ENCODE data around the gene CYTIP.
"Not testable (repeated sequence)": the region's sequence is repeated elsewhere in the genome, so short reads cannot be mapped to it uniquely, and the experiment has no call there.

Gene CYTIP

DNA sequence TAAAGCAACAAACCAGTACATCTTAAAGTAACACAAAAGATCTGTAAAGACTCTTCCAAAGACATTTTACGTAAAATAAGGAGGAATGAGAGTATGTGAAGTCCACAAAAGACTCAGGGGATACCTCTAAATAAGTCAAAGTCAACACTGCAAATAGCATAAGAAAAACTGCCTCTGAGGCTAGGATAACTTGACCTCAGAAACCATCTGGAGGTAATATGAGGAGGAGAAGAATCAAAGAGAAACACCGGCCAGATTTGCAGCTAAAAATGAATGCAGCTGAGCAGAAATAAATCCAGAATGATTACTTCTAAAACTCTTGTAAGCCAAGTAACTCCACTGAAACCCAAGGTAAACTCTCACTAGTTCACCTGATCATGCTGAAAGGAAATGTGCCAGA is 66.0 kb downstream of the CYTIP start:
- H3K9me3 ChIP-seq (ENCODE audit: low read length), result peaks cover 14% of the 10 kb centered on the region
- no peak overlapping the region for H3K9ac ChIP-seq (ENCODE audit: low read length)
- no peaks in the 10 kb centered on the region for H3K79me2 ChIP-seq (ENCODE audit: insufficient read depth, low read length)
- H3K36me3 ChIP-seq (ENCODE audit: insufficient read depth, low read length), result no peaks in the 10 kb centered on the region
- H4K20me1 ChIP-seq (ENCODE audit: insufficient read depth, low read length), result no peaks in the 10 kb centered on the region
- no peak overlapping the region for H3K4me3 ChIP-seq (ENCODE audit: low read depth, low read length, poor library complexity, severe bottlenecking)
- no peak overlapping the region for H2AFZ ChIP-seq (ENCODE audit: low read length)
- H3K27me3 ChIP-seq (ENCODE audit: insufficient read depth, low read length), result no peaks in the 10 kb centered on the region
- H3K27ac ChIP-seq (ENCODE audit: low read depth, low read length, poor library complexity, severe bottlenecking), result no peak overlapping the region
- H3K9me2 ChIP-seq (ENCODE audit: low read depth, low read length), result no peaks in the 10 kb centered on the region
- no peak overlapping the region for H3K4me2 ChIP-seq (ENCODE audit: low read length)
- H3F3A ChIP-seq (ENCODE audit: insufficient read depth, low read length), result no peaks in the 10 kb centered on the region
- no peak for TF ChIP-seq EZH2 (IDR thresholded peaks at IDR 0.05; ENCODE audit: borderline replicate concordance, low read length)
- TF ChIP-seq, protein P1, sequence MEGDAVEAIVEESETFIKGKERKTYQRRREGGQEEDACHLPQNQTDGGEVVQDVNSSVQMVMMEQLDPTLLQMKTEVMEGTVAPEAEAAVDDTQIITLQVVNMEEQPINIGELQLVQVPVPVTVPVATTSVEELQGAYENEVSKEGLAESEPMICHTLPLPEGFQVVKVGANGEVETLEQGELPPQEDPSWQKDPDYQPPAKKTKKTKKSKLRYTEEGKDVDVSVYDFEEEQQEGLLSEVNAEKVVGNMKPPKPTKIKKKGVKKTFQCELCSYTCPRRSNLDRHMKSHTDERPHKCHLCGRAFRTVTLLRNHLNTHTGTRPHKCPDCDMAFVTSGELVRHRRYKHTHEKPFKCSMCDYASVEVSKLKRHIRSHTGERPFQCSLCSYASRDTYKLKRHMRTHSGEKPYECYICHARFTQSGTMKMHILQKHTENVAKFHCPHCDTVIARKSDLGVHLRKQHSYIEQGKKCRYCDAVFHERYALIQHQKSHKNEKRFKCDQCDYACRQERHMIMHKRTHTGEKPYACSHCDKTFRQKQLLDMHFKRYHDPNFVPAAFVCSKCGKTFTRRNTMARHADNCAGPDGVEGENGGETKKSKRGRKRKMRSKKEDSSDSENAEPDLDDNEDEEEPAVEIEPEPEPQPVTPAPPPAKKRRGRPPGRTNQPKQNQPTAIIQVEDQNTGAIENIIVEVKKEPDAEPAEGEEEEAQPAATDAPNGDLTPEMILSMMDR (IDR thresholded peaks at IDR 0.05; ENCODE audit: low read length), result no peak
- no peaks in the 10 kb centered on the region for H3K4me1 ChIP-seq (ENCODE audit: insufficient read depth, low read length, severe bottlenecking)

DNA sequence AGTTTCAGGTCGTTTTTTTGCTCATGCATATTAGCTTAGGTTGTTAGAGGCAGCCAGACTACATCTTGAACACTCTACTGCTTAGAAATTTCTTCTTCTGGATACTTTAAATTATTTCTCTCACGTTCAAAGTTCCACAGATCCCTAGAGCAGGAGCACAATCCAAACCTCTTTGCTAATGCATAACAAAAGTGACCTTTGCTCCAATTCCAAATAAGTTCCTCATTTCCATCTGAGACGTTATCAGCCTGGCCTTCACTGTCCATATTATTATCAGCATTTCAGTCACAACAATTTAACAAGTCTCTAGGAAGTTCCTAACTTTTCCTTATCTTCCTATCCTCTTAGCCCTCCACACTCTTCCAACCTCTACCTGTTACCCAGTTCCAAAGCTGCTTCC is 67.8 kb downstream of the CYTIP start:
- Histone ChIP-seq H3K4me1 (ENCODE audit: insufficient read depth, low read length, severe bottlenecking) (no peaks in the 10 kb centered on the region), H3K27me3 (ENCODE audit: insufficient read depth, low read length) (no peaks in the 10 kb centered on the region), H3K36me3 (ENCODE audit: insufficient read depth, low read length) (no peaks in the 10 kb centered on the region), H3K4me2 (ENCODE audit: low read length) (no peak overlapping the region), H4K20me1 (ENCODE audit: insufficient read depth, low read length) (no peaks in the 10 kb centered on the region), H2AFZ (ENCODE audit: low read length) (no peak overlapping the region), H3F3A (ENCODE audit: insufficient read depth, low read length) (no peaks in the 10 kb centered on the region), H3K9me3 (ENCODE audit: low read length) (peaks cover 14% of the 10 kb centered on the region), H3K79me2 (ENCODE audit: insufficient read depth, low read length) (no peaks in the 10 kb centered on the region), H3K9me2 (ENCODE audit: low read depth, low read length) (no peaks in the 10 kb centered on the region), H3K9ac (ENCODE audit: low read length) (no peak overlapping the region), H3K4me3 (ENCODE audit: low read depth, low read length, poor library complexity, severe bottlenecking) (no peak overlapping the region), H3K27ac (ENCODE audit: low read depth, low read length, poor library complexity, severe bottlenecking) (no peak overlapping the region)
- TF ChIP-seq EZH2 (IDR thresholded peaks at IDR 0.05; ENCODE audit: borderline replicate concordance, low read length), result no peak
- TF ChIP-seq, protein P1 (IDR thresholded peaks at IDR 0.05; ENCODE audit: low read length), result no peak

- H3K9me3 ChIP-seq (ENCODE audit: low read length), result peaks cover 14% of the 10 kb centered on the region
- H3K4me2 ChIP-seq (ENCODE audit: low read length), result no peak overlapping the region
- H3F3A ChIP-seq (ENCODE audit: insufficient read depth, low read length), result no peaks in the 10 kb centered on the region
- H3K4me1 ChIP-seq (ENCODE audit: insufficient read depth, low read length, severe bottlenecking), result no peaks in the 10 kb centered on the region
- H3K27me3 ChIP-seq (ENCODE audit: insufficient read depth, low read length), result no peaks in the 10 kb centered on the region
- TF ChIP-seq EZH2 (IDR thresholded peaks at IDR 0.05; ENCODE audit: borderline replicate concordance, low read length), result no peak
- TF ChIP-seq, protein P1 (IDR thresholded peaks at IDR 0.05; ENCODE audit: low read length), result no peak
- no peak overlapping the region for H3K9ac ChIP-seq (ENCODE audit: low read length)
- H3K4me3 ChIP-seq (ENCODE audit: low read depth, low read length, poor library complexity, severe bottlenecking), result no peak overlapping the region
- no peaks in the 10 kb centered on the region for H3K9me2 ChIP-seq (ENCODE audit: low read depth, low read length)
- no peaks in the 10 kb centered on the region for H3K79me2 ChIP-seq (ENCODE audit: insufficient read depth, low read length)
- no peak overlapping the region for H2AFZ ChIP-seq (ENCODE audit: low read length)
- no peaks in the 10 kb centered on the region for H4K20me1 ChIP-seq (ENCODE audit: insufficient read depth, low read length)
- H3K27ac ChIP-seq (ENCODE audit: low read depth, low read length, poor library complexity, severe bottlenecking), result no peak overlapping the region
- no peaks in the 10 kb centered on the region for H3K36me3 ChIP-seq (ENCODE audit: insufficient read depth, low read length)
Measured at GRCh38 chr2:157375384-157375783, 68.5 kb downstream of the CYTIP start.

- H3K4me2 ChIP-seq (ENCODE audit: low read length); H4K20me1 ChIP-seq (ENCODE audit: insufficient read depth, low read length); H3K9ac ChIP-seq (ENCODE audit: low read length); H3F3A ChIP-seq (ENCODE audit: insufficient read depth, low read length); H3K27me3 ChIP-seq (ENCODE audit: insufficient read depth, low read length); H3K9me3 ChIP-seq (ENCODE audit: low read length); H3K36me3 ChIP-seq (ENCODE audit: insufficient read depth, low read length); H3K27ac ChIP-seq (ENCODE audit: low read depth, low read length, poor library complexity, severe bottlenecking); H2AFZ ChIP-seq (ENCODE audit: low read length); H3K9me2 ChIP-seq (ENCODE audit: low read depth, low read length); H3K4me3 ChIP-seq (ENCODE audit: low read depth, low read length, poor library complexity, severe bottlenecking); H3K79me2 ChIP-seq (ENCODE audit: insufficient read depth, low read length): not testable (repeated sequence)
- H3K4me1 ChIP-seq (ENCODE audit: insufficient read depth, low read length, severe bottlenecking), result peaks cover 13% of the 10 kb centered on the region
Measured at GRCh38 chr2:157368508-157368907, 75.4 kb downstream of the CYTIP start.
